Upper lobe of left lung (tissue), 6 donors: Measurements from ENCODE around the gene EPHA2. TPM values are rescaled to one million over a fixed set of nuclear protein-coding genes. Genes with fewer than 3 reads are reported as not detected.

Source experiments
- ATAC-seq, 2 donors: fragments of 200-7000 bp; cut with Tn5 transposase; one replicate each; pipeline ENCODE4 v1.9.1; 2022; ENCODE audit warnings: mild to moderate bottlenecking in 2 of 2, moderate library complexity in 2 of 2; ENCODE audit not compliant: low FRiP score in 2 of 2
- DNase-seq, 2 donors: peaks; one replicate each; pipeline ENCODE4 v3.0.0-alpha.2; 2019 to 2020
- H3K27ac ChIP-seq, 4 donors: fragments of 200-600 bp; sonication (generic); one replicate each; pipeline ENCODE4 v1.5.1; 2016 to 2019
- H3K27me3 ChIP-seq, 4 donors: fragments of 200-600 bp; sonication (generic); one replicate each; pipeline ENCODE4 v1.5.1; 2017 to 2019
- H3K36me3 ChIP-seq, 4 donors: fragments of 200-600 bp; sonication (generic); one replicate each; pipeline ENCODE4 v1.5.1; 2016 to 2019
- H3K4me1 ChIP-seq, 4 donors: fragments of 200-600 bp; sonication (generic); one replicate each; pipeline ENCODE4 v1.5.1; 2018 to 2019
- H3K4me3 ChIP-seq, 4 donors: fragments of 200-600 bp; sonication (generic); one replicate each; pipeline ENCODE4 v1.5.1; 2017 to 2019; ENCODE audit warnings: mild to moderate bottlenecking in 2 of 4, moderate library complexity in 1 of 4
- H3K9me3 ChIP-seq, 4 donors: fragments of 200-600 bp; sonication (generic); one replicate each; pipeline ENCODE4 v1.5.1; 2018 to 2019
- CTCF ChIP-seq, 6 experiments: fragments of 450-650 bp in 4 of 6; fragments of 200-600 bp in 2 of 6; sonication (generic) in 2 of 6; IDR thresholded peaks; one replicate each; pipeline ENCODE4 v1.5.1; 2016 to 2019; ENCODE audit warnings: antibody characterized with exemption in 6 of 6
- EP300 ChIP-seq, 4 donors: sonication (generic); formaldehyde crosslinking; IDR thresholded peaks; one replicate each; pipeline ENCODE4 v1.5.1; 2017; ENCODE audit warnings: antibody characterized with exemption in 4 of 4, control low read depth in 2 of 4
- POLR2A ChIP-seq, 4 donors: fragments of 450-650 bp; IDR thresholded peaks; one replicate each; pipeline ENCODE4 v1.5.1; 2016 to 2017; ENCODE audit warnings: antibody characterized with exemption in 4 of 4, mild to moderate bottlenecking in 2 of 4
- POLR2AphosphoS5 ChIP-seq, 2 donors: sonication (generic); formaldehyde crosslinking; IDR thresholded peaks; one replicate each; pipeline ENCODE4 v1.5.1; 2017; ENCODE audit warnings: antibody characterized with exemption in 2 of 2
- WGBS, 2 donors: methylation state at CpG; one replicate each; pipeline ENCODE4 v1.1.5; 2017 to 2018; 5-methylcytosine and 5-hydroxymethylcytosine counted together
- total RNA-seq, 6 donors: library from RNA; depleted of rRNA in 4 of 6; stranded (reverse); fragments of >200 nt in 4 of 6; gene quantifications; one replicate each; pipeline versions ENCODE4 v1.1.0 to v1.2.1, GENCODE V29; 2016 to 2021
- donor health status: DM: no; HTN: no; CAD: no; lungs with moderate emphysema.
- donor health status: DM: no; HTN: yes; CAD: no; lungs with severe emphysema.

The EPHA2 gene
- total RNA-seq, 6 donors from 2014 or later = 21.0 to 66.3 (median 38.7) TPM

GRCh38 chr1:16175610-16176553 lies 20.0 kb upstream of the EPHA2 start:
- Histone ChIP-seq H3K27ac (peak overlapping the region; percentile 64 to 79 (median 72)), H3K27me3 (no peaks in the 10 kb centered on the region), H3K36me3 (no peaks in the 10 kb centered on the region), H3K9me3 (no peaks in the 10 kb centered on the region), H3K4me1 (peaks cover 40 to 59% (median 48%) of the 10 kb centered on the region in 4 donors), H3K4me3 (no peak overlapping the region)
- peak; percentile 73 to 78 for ATAC-seq
- peak; percentile 86 to 94 for DNase-seq
- TF ChIP-seq EP300 (IDR thresholded peaks at IDR 0.05) (no peak), CTCF (IDR thresholded peaks at IDR 0.05) (no peak), POLR2A (IDR thresholded peaks at IDR 0.05) (no peak), POLR2AphosphoS5 (IDR thresholded peaks at IDR 0.05) (no peak)
- 18 to 19% methylated on average over 18 to 21 of the region's 24 CpGs for WGBS, 2 donors

GRCh38 chr1:16174886-16175598 lies 19.2 kb upstream of the EPHA2 start:
- Histone ChIP-seq H3K4me3 (no peak overlapping the region), H3K9me3 (no peaks in the 10 kb centered on the region), H3K36me3 (no peaks in the 10 kb centered on the region), H3K4me1 (peaks cover 40 to 55% (median 45%) of the 10 kb centered on the region in 4 donors), H3K27me3 (no peaks in the 10 kb centered on the region), H3K27ac (peak overlapping the region; percentile 64 to 79 (median 72))
- DNase-seq = no peak
- ATAC-seq = no peak
- TF ChIP-seq POLR2A (IDR thresholded peaks at IDR 0.05) (no peak), POLR2AphosphoS5 (IDR thresholded peaks at IDR 0.05) (no peak), CTCF (IDR thresholded peaks at IDR 0.05) (no peak)
- 67 to 89% methylated on average over 7 to 22 of the region's 22 CpGs for WGBS, 2 donors

- no peaks in the 10 kb centered on the region for H3K9me3 ChIP-seq
- H3K27ac ChIP-seq = peak overlapping the region in 1 of 4 donors; percentile 74
- H3K4me3 ChIP-seq = no peak overlapping the region
- 83 to 88% methylated on average over 9 of the region's 9 CpGs for WGBS, 2 donors
- no peaks in the 10 kb centered on the region for H3K36me3 ChIP-seq
- ATAC-seq (no peak), DNase-seq (no peak)
- no peaks in the 10 kb centered on the region for H3K27me3 ChIP-seq
- peaks cover 40 to 55% (median 45%) of the 10 kb centered on the region in 4 donors for H3K4me1 ChIP-seq
- TF ChIP-seq POLR2AphosphoS5 (IDR thresholded peaks at IDR 0.05) = no peak
- no peak for TF ChIP-seq CTCF (IDR thresholded peaks at IDR 0.05)
- TF ChIP-seq EP300 (IDR thresholded peaks at IDR 0.05) = no peak
- TF ChIP-seq POLR2A (IDR thresholded peaks at IDR 0.05) = no peak
Observed at GRCh38 chr1:16174261-16174868, 18.5 kb upstream of the EPHA2 start.

DNA sequence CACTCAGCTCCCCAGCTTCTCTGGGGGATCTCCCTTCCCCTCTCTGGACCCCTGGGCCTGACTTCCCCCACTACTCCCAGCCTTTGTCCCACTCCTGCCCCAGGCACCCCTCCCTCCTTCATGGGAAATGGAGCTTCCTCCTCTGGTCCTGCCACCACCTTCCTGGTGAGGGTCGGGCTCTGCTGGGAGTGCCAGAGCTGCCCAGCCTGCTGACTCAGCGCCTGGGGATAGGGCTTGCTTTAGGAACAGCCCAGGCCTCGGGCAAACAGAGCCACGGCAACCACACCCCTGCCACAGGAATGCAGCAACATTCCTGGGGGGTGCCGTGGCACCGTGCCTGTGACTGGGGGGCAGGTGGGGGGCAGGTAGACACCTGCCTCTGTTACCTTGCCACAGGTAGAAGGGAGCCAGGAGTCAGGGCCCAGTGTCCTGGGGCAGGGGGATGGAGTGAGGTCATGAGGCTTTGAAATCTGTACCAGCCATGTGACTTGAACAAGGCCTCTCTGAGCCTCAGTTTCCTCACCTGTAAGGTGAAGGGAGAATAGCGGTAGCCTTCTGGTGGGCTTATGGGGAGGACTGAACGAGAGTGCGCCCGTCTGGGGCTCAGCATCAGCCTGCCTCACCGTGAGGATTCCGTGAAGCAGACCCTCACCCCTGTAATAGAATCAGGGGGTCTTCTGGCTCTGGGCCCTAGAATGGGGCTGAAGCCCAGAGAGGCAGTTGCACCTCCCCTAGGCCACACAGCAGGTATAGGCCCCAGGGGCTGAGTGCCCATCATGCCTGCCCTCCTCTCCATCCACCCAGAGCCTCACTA lies 17.8 kb upstream of the EPHA2 start:
- peaks cover 38 to 51% (median 40%) of the 10 kb centered on the region in 4 donors for H3K4me1 ChIP-seq
- no peak overlapping the region for H3K4me3 ChIP-seq
- TF ChIP-seq CTCF (IDR thresholded peaks at IDR 0.05) (no peak), EP300 (IDR thresholded peaks at IDR 0.05) (peak in 1 of 4 donors; percentile 11), POLR2AphosphoS5 (IDR thresholded peaks at IDR 0.05) (peak in 1 of 2 donors; percentile 7), POLR2A (IDR thresholded peaks at IDR 0.05) (peak in 1 of 4 donors; percentile 24)
- no peaks in the 10 kb centered on the region for H3K36me3 ChIP-seq
- H3K27me3 ChIP-seq = no peaks in the 10 kb centered on the region
- H3K27ac ChIP-seq = peak overlapping the region; percentile 54 to 74 (median 60)
- WGBS, 2 donors = 21 to 49% methylated on average over 2 to 12 of the region's 12 CpGs
- ATAC-seq (peak; percentile 61 to 63), DNase-seq (peak; percentile 81 to 87)
- H3K9me3 ChIP-seq = no peaks in the 10 kb centered on the region
